Measurements from ENCODE around the gene TMEM17.

- TF ChIP-seq CTCF (conservative IDR thresholded peaks at IDR 0.05 in 1 of 2, IDR thresholded peaks at IDR 0.05 in 1 of 2; ENCODE audit: low read depth in 1 of 2, low read length in 2 of 2) = no peak
- no peak for TF ChIP-seq EZH2 (IDR thresholded peaks at IDR 0.05; ENCODE audit: low read length, missing control alignments)
Observed at GRCh38 chr2:62550461-62550860, 44.5 kb upstream of the TMEM17 start.

Data from fibroblast of lung (primary cell).